Urothelium cell line (cell line): Measurements from ENCODE around the gene RAET1L.
"Not testable (repeated sequence)": the region's sequence is repeated elsewhere in the genome, so short reads cannot be mapped to it uniquely, and the experiment has no call there.

ENCODE experiments used
- DNase-seq: peaks from one replicate; pipeline ENCODE4 v3.0.0; 2011; ENCODE audit warnings: low spot score, mixed read lengths
- FAIRE-seq: peaks from 2 replicates; lab custom pipeline; 2011; peaks lifted over from hg19 to GRCh38; lab: Jason Lieb, UNC

The RAET1L gene

GRCh38 chr6:150025201-150025917, at the start of gene RAET1L:
Gene RAET1L, minus strand, starts transcription at chr6:150025532. Its CDS starts 61 bp downstream, at chr6:150025471.
- no peak for FAIRE-seq
- peak; percentile 81 for DNase-seq

- DNase-seq (no peak), FAIRE-seq (no peak)
These were observed 49.7 kb upstream of the RAET1L start for GRCh38 chr6:150075034-150075421.

GRCh38 chr6:150074396-150075033, 49.2 kb upstream of the RAET1L start:
- not testable (repeated sequence) for FAIRE-seq

GRCh38 chr6:150072201-150072600, 46.9 kb upstream of the RAET1L start:
- DNase-seq, result peak; percentile 89

More at GRCh38 chr6:150074396-150075033, 49.2 kb upstream of the RAET1L start:
- not testable (repeated sequence) for DNase-seq

GRCh38 chr6:150070236-150070818, 45.0 kb upstream of the RAET1L start:
- DNase-seq (no peak), FAIRE-seq (no peak)

More at GRCh38 chr6:150072201-150072600, 46.9 kb upstream of the RAET1L start:
- no peak for FAIRE-seq

DNA sequence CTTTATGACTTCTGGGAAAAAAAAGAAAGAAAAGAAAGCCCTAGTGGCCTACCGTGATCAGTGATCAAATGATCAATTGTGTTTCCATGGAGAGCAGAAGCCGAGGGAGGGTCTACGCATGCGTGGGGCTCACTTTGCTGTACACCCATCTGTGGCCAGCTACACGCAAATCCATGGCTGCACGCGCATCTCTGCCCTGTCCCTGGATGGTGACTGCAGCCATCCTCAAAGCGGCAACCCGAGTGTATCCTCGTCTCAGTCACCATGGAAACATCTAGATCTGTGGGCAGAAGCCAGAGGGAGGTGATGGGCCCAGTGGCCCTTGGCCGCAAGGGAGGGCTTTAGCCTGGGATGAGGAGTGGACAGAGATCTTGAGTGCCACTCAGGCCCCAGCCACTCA, 44.4 kb upstream of the RAET1L start:
- DNase-seq (no peak), FAIRE-seq (no peak)

DNA sequence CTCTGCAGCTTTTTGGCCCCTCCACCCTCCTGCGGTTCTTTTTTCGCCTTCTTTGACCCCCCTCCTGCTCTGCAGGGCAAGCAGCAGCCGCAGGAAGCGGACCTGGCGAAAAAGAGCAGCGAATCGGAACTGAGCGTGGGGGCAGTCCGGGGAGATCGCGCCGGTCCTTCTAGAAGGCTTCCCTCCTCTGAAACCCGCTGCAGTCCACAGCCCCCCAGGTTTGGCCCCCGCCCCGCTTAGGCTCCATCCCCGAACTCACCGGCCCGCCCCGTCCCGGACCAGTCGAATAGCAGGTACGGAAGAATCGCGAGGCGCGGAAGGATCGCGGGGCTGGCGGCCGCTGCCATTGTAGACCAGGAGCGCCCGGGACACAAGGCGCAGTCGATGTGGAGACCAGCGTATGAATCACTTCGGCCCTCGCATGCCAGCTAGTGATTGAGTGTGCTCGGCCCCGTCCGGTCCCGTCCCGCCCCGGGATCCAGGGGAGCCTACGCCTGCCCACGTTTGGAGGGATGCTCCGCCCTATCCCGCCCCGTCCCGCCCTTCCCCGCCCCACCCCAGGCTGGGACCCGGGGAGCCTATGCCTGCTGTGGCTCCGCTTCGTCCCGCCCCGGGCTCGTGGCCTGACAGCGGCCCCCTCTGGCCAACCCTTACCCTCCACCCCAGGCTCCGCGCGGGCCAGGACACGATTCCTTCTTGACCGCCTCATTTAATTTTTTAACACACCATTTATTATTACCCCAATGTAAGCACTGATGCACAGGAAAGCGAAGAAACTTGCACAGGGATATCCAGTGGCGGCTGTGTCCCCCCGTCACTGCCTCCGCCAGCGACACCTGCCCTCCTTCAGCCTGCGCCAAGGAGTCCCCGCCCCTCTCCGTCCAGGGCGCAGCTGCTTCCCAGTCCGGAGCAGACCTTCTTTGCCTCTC, 43.7 kb upstream of the RAET1L start, which contains the start of gene ULBP3:
TSS of gene ULBP3 (minus strand) at position 402 of the 929 bp plus-strand sequence. CDS start at position 347, 55 bp downstream.
- peak; percentile 97 for DNase-seq

DNA sequence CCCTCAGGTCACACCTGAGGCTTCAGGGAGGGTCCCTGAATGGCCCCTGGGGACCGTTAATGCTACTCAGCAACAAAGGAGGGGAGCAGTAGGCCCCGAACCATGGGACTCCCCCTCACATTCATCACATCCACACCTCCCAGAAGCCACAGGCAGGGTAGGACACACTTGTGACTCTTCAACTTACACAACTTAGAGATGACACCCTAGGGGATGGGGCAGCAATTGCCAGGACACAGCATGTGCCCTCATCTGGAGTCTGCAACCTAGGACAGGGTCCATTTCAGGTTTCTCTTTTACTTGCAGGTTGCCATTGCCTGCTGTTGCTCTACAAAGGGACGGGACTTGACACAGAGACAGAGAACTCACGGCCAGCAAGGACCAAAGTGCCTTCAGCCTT, 42.8 kb upstream of the RAET1L start:
- no peak for FAIRE-seq
- no peak for DNase-seq

More for the DNA sequence above, 43.7 kb upstream of the RAET1L start, which contains the start of gene ULBP3:
- FAIRE-seq, result no peak

GRCh38 chr6:150065083-150065482, 39.8 kb upstream of the RAET1L start:
- DNase-seq, result no peak
- no peak for FAIRE-seq

DNA sequence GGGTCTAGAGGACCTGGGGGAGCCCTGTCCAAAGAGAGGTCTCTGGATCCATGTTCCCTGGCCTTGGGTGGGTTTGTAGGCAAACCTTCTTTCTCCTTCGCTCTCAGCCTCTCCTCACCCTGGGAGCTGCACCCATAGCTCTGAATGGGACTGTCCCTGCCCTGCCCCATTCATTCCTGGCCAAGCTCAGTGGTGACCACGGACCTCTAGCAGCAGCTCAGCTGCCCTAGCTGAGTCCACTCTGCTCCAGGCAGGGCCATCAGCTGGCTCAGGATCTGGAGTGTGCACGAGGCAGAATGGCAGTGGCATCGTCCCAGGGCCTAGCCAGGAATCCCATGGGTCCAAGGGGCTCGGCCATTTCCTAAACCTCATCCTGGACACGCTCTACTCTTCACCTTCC, 38.3 kb upstream of the RAET1L start:
- no peak for DNase-seq

GRCh38 chr6:150059973-150060372, 34.6 kb upstream of the RAET1L start:
- not testable (repeated sequence) for FAIRE-seq, DNase-seq

More for the DNA sequence above, 38.3 kb upstream of the RAET1L start:
- no peak for FAIRE-seq

- FAIRE-seq, result no peak
These were observed 33.7 kb upstream of the RAET1L start for GRCh38 chr6:150058986-150059385.

DNA sequence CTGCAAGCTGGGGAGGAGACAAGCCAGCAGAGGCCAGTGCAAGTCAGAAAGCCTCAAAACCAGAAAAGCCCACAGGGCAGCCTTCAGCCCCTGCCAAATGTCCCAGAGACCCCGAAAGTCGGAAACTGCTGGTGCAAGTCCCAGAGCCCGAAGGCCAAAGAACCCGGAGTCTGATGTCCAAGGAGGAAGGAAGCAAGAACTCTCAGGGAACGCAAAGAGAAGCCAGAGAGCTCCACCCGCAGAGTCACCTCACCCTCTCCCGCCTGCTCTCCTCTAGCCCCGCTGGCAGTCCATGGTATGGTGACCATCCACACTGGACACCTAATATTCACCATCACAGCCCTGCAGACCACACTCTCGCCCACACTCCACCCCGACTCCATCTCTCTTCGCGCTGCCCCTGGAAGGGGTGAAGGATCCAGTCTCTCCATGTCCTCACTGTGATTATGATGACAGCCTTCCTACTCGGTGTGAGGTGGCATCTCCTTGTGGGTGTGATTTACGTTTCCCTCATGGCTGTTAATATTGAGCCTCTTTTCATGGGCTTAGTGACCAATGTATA, 33.0 kb upstream of the RAET1L start:
- DNase-seq (no peak), FAIRE-seq (no peak)

More at GRCh38 chr6:150058986-150059385, 33.7 kb upstream of the RAET1L start:
- DNase-seq, result no peak

GRCh38 chr6:150057501-150057951, 32.2 kb upstream of the RAET1L start:
- FAIRE-seq (no peak), DNase-seq (no peak)

DNA sequence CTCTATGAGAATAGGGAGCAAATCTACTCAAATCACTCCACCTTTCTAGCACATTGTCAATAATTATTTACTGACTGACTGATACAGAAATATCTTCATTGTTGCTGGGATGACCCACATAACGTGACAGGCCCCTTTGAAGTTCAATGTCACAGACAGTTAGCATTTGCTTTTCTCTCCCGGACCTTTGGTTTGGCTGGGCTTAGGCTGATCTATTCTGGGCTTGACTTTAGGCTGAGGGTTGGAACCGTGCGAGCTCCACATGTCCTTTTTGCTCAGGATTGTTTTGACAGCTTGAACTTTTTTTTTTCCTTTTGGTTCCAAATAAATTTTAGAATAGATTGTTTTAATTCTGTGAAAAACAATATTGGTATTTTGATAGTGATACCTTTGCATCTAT, 31.6 kb upstream of the RAET1L start:
- DNase-seq (no peak), FAIRE-seq (no peak)

DNA sequence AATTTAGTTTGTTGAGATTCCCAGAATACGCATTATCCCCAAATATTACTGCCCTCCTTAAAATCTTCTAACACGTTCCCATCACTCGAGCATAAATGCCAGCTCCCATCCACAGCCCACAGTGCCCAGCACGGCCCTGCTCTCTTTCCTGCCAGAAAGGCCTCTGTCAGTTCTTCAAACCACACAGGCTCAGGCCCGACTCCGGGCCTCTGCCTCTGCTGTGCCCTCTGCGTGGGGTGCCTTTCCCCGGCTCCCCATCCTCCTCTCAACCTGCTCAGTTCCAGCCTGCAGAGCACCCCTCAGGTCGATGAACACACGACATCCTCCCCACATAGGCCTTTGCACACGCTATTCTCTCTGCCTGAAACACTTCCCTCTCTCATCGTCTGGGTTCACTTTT, 30.8 kb upstream of the RAET1L start:
- DNase-seq (no peak), FAIRE-seq (no peak)

DNA sequence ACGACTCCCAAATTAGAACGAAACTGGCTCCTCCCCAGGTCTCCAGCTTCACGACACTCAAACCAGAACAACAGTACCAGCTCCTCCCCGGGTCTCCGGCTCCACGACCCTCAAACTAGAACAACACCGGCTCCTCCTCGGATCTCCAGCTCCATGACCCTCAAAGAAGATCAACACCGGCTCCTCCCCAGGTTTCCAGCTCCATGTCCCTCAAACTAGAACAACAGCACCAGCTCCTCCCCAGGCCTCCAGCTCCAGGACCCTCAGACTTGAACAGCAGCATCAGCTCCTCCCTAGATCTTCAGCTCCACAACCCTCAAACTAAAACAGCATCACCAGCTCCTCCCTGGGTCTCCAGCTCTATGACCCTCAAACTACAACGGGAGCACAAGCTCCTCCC, 29.8 kb upstream of the RAET1L start:
- DNase-seq (no peak), FAIRE-seq (no peak)

DNA sequence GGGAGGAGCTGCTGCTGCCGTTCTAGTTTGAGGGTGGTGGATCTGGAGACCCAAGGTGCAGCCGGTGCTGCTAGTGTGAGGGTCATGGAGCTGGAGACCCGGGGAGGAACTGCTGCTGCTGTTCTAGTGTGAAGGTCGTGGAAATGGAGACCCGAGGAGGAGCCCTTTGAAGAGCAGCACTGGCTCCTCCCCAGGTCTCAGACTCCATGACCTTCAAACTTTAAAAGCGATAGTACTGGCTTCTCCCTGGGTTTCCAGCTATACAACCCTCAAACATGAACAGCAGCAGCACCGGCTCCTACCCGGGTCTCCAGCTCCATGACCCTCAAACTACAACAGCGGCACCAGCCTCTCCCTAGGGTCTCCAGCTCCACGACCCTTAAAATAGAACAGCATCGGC, 28.1 kb upstream of the RAET1L start:
- FAIRE-seq (no peak), DNase-seq (no peak)

DNA sequence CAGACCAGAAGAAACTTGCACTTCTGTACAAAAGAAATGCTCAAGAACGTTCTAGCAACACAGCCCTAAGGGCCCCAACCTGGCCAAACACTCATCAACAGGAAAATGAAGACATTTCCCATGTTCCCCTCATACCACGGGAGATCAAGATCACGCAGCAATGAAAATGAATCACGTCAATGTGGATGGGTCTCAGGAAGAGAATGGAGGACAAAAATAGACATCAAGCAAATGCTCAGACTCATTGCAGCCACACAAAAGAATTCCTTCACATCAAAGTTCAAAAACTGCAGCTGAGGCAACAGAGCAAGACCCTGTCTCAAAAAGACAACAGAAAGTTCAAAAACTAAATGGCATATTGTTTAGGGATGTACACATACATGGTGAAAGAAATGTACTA, 25.5 kb upstream of the RAET1L start:
- DNase-seq (no peak), FAIRE-seq (no peak)

DNA sequence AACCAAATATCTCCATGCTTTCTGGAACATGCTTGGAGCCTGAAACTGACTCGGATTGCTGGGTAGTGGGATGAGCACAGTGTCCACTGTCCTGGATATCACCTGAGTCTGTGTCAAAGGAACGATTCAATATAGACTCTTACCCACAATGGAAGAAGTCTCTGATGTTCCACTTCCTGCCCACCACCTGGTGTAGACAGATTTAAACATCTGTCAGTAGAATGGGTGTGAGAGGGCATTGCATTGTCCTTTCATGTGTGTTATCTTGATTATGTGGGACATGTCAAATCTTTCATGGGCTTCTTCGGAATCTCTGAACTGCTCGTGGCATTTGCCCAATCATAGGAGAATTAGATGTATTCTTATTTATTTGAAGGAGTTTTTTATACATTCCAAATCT, 22.8 kb upstream of the RAET1L start:
- DNase-seq (no peak), FAIRE-seq (no peak)
